Stimulated activated CD4-positive, alpha-beta T cell treated with anti-CD3 and anti-CD28 coated beads, TNF-alpha, amount 100 ng/mL, for 24 hours (primary cell): Measurements from ENCODE around the gene ADGRA1.

Source experiments
- DNase-seq, 3 experiments: peaks; one replicate each; pipeline ENCODE4 v3.0.0-alpha.2; 2020; ENCODE audit warnings: low read depth in 3 of 3

The ADGRA1 gene

GRCh38 chr10:133113146-133113830, 25.6 kb downstream of the ADGRA1 start:
- DNase-seq, result no peak

- DNase-seq, result no peak
Measured at GRCh38 chr10:133113847-133114246, 26.1 kb downstream of the ADGRA1 start.

- DNase-seq, result no peak
Measured at GRCh38 chr10:133114251-133114650, 26.5 kb downstream of the ADGRA1 start.

GRCh38 chr10:133114726-133115452, 27.2 kb downstream of the ADGRA1 start:
- DNase-seq, result no peak

- DNase-seq, result no peak
Measured at GRCh38 chr10:133115453-133115842, 27.7 kb downstream of the ADGRA1 start.

- DNase-seq, result no peak
Measured at GRCh38 chr10:133115976-133116375, 28.3 kb downstream of the ADGRA1 start.

- DNase-seq, result no peak
Measured at GRCh38 chr10:133116455-133116854, 28.7 kb downstream of the ADGRA1 start.

GRCh38 chr10:133117036-133117687, 29.4 kb downstream of the ADGRA1 start:
- no peak for DNase-seq

- no peak for DNase-seq
Measured at GRCh38 chr10:133117688-133118071, 30.0 kb downstream of the ADGRA1 start.

- no peak for DNase-seq
Measured at GRCh38 chr10:133121479-133121878, 33.8 kb downstream of the ADGRA1 start.

GRCh38 chr10:133122171-133122935, 34.6 kb downstream of the ADGRA1 start:
- DNase-seq, result no peak

GRCh38 chr10:133123050-133123745, 35.5 kb downstream of the ADGRA1 start:
- DNase-seq, result peak in 1 of 3 experiments; percentile 30

- no peak for DNase-seq
Measured at GRCh38 chr10:133123746-133124356, 36.1 kb downstream of the ADGRA1 start.

GRCh38 chr10:133124357-133125211, 36.9 kb downstream of the ADGRA1 start:
- DNase-seq, result no peak

- no peak for DNase-seq
Measured at GRCh38 chr10:133125901-133126300, 38.2 kb downstream of the ADGRA1 start.

- no peak for DNase-seq
Measured at GRCh38 chr10:133126431-133127290, 38.9 kb downstream of the ADGRA1 start.

- peak in 2 of 3 experiments; percentile 16 to 48 for DNase-seq
Measured at GRCh38 chr10:133127291-133128125, 39.8 kb downstream of the ADGRA1 start.
